Neural cell (in vitro differentiated cells): ENCODE results near the gene PLEKHH2.

Experiments used
- EP300 ChIP-seq: fragments of 450-650 bp; conservative IDR thresholded peaks from 2 replicates; pipeline ENCODE4 v1.6.1; 2014; ENCODE audit warnings: antibody characterized with exemption, mild to moderate bottlenecking, moderate library complexity; ENCODE audit not compliant: poor library complexity, severe bottlenecking
- EZH2 ChIP-seq: fragments of 200-600, 300-800 bp; shearing (Covaris generic), sonication (generic); IDR thresholded peaks from 2 replicates; pipeline ENCODE4 v1.6.1; 2014; ENCODE audit warnings: antibody characterized with exemption, low read length, borderline replicate concordance, mild to moderate bottlenecking; ENCODE audit not compliant: insufficient read depth, poor library complexity, severe bottlenecking
- MXI1 ChIP-seq: fragments of 450-650 bp; conservative IDR thresholded peaks from 2 replicates; pipeline ENCODE4 v1.6.1; 2014; ENCODE audit warnings: antibody characterized with exemption, mild to moderate bottlenecking; ENCODE audit not compliant: poor library complexity, severe bottlenecking
- POLR2AphosphoS5 ChIP-seq: IDR thresholded peaks from 2 replicates; pipeline ENCODE4 v1.6.1; 2012
- SMC3 ChIP-seq: fragments of 450-650 bp; conservative IDR thresholded peaks from 2 replicates; pipeline ENCODE4 v1.6.1; 2014; ENCODE audit warnings: antibody characterized with exemption, mild to moderate bottlenecking, moderate library complexity; ENCODE audit not compliant: poor library complexity
- TAF1 ChIP-seq: IDR thresholded peaks from 2 replicates; pipeline ENCODE4 v1.6.1; 2012; ENCODE audit warnings: low read depth
- TF ChIP-seq, protein P1 (sequence below): fragments of 450-650 bp; IDR thresholded peaks from 2 replicates; pipeline ENCODE4 v1.5.1; 2014; ENCODE audit warnings: antibody characterized with exemption, mild to moderate bottlenecking, moderate library complexity; ENCODE audit not compliant: poor library complexity, severe bottlenecking

DNA sequence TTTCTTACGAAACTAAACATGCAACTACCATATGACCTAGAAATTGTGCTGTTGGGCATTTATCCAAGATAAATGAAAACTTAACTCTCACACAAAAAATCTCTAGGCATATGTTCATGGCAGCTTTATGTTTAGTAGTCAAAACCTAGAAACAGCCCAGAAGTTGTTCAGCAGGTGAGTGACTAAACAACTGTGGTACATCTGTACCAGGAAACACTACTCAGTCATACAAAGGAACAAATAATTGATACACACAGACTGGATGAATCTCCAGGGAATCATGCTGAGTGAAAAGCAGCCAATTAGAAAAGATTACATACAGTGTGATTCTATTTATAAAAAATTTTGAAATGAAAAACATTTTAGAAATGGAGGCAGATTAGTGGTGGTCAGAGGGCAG lies 166.1 kb downstream of the PLEKHH2 start:
- TF ChIP-seq, protein P1, sequence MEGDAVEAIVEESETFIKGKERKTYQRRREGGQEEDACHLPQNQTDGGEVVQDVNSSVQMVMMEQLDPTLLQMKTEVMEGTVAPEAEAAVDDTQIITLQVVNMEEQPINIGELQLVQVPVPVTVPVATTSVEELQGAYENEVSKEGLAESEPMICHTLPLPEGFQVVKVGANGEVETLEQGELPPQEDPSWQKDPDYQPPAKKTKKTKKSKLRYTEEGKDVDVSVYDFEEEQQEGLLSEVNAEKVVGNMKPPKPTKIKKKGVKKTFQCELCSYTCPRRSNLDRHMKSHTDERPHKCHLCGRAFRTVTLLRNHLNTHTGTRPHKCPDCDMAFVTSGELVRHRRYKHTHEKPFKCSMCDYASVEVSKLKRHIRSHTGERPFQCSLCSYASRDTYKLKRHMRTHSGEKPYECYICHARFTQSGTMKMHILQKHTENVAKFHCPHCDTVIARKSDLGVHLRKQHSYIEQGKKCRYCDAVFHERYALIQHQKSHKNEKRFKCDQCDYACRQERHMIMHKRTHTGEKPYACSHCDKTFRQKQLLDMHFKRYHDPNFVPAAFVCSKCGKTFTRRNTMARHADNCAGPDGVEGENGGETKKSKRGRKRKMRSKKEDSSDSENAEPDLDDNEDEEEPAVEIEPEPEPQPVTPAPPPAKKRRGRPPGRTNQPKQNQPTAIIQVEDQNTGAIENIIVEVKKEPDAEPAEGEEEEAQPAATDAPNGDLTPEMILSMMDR: no peak
- no peak for TF ChIP-seq EZH2
- TF ChIP-seq POLR2AphosphoS5: no peak
- no peak for TF ChIP-seq TAF1
- TF ChIP-seq EP300: no peak
- no peak for TF ChIP-seq SMC3
- no peak for TF ChIP-seq MXI1
